Astrocyte (in vitro differentiated cells and primary cell): ENCODE data around the gene SPATA13.

Source experiments
- CTCF ChIP-seq: IDR thresholded peaks from 2 replicates; pipeline ENCODE4 v1.5.1; 2011; ENCODE audit warnings: low read depth, mild to moderate bottlenecking, inconsistent platforms, low read length, moderate library complexity; ENCODE audit not compliant: insufficient read depth
- EZH2 ChIP-seq: IDR thresholded peaks from 2 replicates; pipeline ENCODE4 v1.6.1; 2012; ENCODE audit warnings: mild to moderate bottlenecking, low read length, inconsistent platforms; ENCODE audit not compliant: insufficient read depth

DNA sequence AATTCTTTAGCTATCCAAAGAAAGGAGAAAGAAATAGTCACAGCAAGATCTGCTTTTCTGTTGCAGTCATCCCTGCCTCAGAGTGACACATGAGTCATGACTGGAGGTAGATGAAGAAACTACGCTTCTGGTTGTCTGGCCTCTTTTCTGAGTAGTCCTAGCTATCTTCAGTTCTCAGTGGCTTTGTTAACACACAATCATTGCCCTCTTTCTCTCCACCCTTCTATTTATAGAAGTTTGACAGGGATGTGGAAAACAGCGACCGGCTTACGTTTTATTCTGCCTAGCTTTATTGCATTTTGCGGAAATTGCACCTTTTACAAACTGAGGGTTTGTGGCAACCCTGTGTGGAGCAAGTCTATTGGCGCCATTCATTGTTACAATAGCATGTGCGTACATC, 26.7 kb downstream of the SPATA13 start:
- TF ChIP-seq CTCF: no peak
- no peak for TF ChIP-seq EZH2
